Measurements from ENCODE around the gene CRYBB1.

Gene CRYBB1

GRCh38 chr22:26549902-26550497 is 67.8 kb downstream of the CRYBB1 start:
- no peaks in the 10 kb centered on the region for H3K4me1 ChIP-seq (ENCODE audit: control insufficient read depth, insufficient read depth, low read length)

More at GRCh38 chr22:26549902-26550497, 67.8 kb downstream of the CRYBB1 start:
- H3K27ac ChIP-seq (ENCODE audit: low read depth, low read length): no peak overlapping the region
- H3K36me3 ChIP-seq (ENCODE audit: control insufficient read depth, insufficient read depth, low read length): no peaks in the 10 kb centered on the region
- no peaks in the 10 kb centered on the region for H3K27me3 ChIP-seq (ENCODE audit: control insufficient read depth, insufficient read depth, low read length)
- H3K9ac ChIP-seq (ENCODE audit: low read length): no peak overlapping the region
- H3K4me3 ChIP-seq (ENCODE audit: low read length): no peak overlapping the region
